ENCODE results near the gene OPRD1.
A peak's percentile ranks its signal among the peaks of the same experiment; 100 is the strongest.

OPRD1 gene

GRCh38 chr1:28878796-28879195 lies 66.8 kb downstream of the OPRD1 start:
- H2AFZ ChIP-seq (ENCODE audit: low read depth): no peak overlapping the region

GRCh38 chr1:28882009-28882628 lies 70.1 kb downstream of the OPRD1 start:
- TF ChIP-seq CTCF (conservative IDR thresholded peaks at IDR 0.05; ENCODE audit: low read depth, low read length): peak; percentile 75
- Histone ChIP-seq H4K20me1 (ENCODE audit: insufficient read depth) (no peaks in the 10 kb centered on the region), H3K79me2 (ENCODE audit: insufficient read depth, low read depth) (peaks cover 3% of the 10 kb centered on the region; the same call in 1 of the 2 replicates), H3K4me3 (IDR thresholded peaks at IDR 0.05; ENCODE audit: insufficient read depth, low read depth, low read length) (no peak overlapping the region), H3K4me1 (ENCODE audit: low read depth, poor library complexity, severe bottlenecking) (peaks cover 45% of the 10 kb centered on the region), H3K36me3 (ENCODE audit: insufficient read depth) (no peaks in the 10 kb centered on the region), H3K27me3 (ENCODE audit: insufficient read depth, low read depth) (no peaks in the 10 kb centered on the region), H3K9ac (no peak overlapping the region), H2AFZ (ENCODE audit: low read depth) (peak overlapping the region; percentile 50), H3K27ac (no peak overlapping the region), H3K4me2 (peak overlapping the region; percentile 16; the same call in 1 of the 2 replicates)

More at GRCh38 chr1:28878796-28879195, 66.8 kb downstream of the OPRD1 start:
- H3K4me3 ChIP-seq (IDR thresholded peaks at IDR 0.05; ENCODE audit: insufficient read depth, low read depth, low read length): no peak overlapping the region
- H3K4me2 ChIP-seq: no peak overlapping the region
- no peaks in the 10 kb centered on the region for H3K79me2 ChIP-seq (ENCODE audit: insufficient read depth, low read depth)
- no peaks in the 10 kb centered on the region for H4K20me1 ChIP-seq (ENCODE audit: insufficient read depth)
- TF ChIP-seq CTCF (conservative IDR thresholded peaks at IDR 0.05; ENCODE audit: low read depth, low read length): no peak
- H3K36me3 ChIP-seq (ENCODE audit: insufficient read depth): no peaks in the 10 kb centered on the region
- H3K27me3 ChIP-seq (ENCODE audit: insufficient read depth, low read depth): no peaks in the 10 kb centered on the region
- H3K9ac ChIP-seq: no peak overlapping the region
- peaks cover 15% of the 10 kb centered on the region for H3K4me1 ChIP-seq (ENCODE audit: low read depth, poor library complexity, severe bottlenecking)
- H3K27ac ChIP-seq: no peak overlapping the region

- no peaks in the 10 kb centered on the region for H4K20me1 ChIP-seq (ENCODE audit: insufficient read depth)
- H3K36me3 ChIP-seq (ENCODE audit: insufficient read depth): no peaks in the 10 kb centered on the region
- no peak overlapping the region for H2AFZ ChIP-seq (ENCODE audit: low read depth)
- H3K4me1 ChIP-seq (ENCODE audit: low read depth, poor library complexity, severe bottlenecking): peaks cover 46% of the 10 kb centered on the region
- H3K27ac ChIP-seq: no peak overlapping the region
- no peak overlapping the region for H3K4me2 ChIP-seq
- peaks cover 14% of the 10 kb centered on the region; the same call in 1 of the 2 replicates for H3K79me2 ChIP-seq (ENCODE audit: insufficient read depth, low read depth)
- H3K9ac ChIP-seq: no peak overlapping the region
- no peak overlapping the region for H3K4me3 ChIP-seq (IDR thresholded peaks at IDR 0.05; ENCODE audit: insufficient read depth, low read depth, low read length)
- no peak for TF ChIP-seq CTCF (conservative IDR thresholded peaks at IDR 0.05; ENCODE audit: low read depth, low read length)
- H3K27me3 ChIP-seq (ENCODE audit: insufficient read depth, low read depth): no peaks in the 10 kb centered on the region
These were observed 71.3 kb downstream of the OPRD1 start for GRCh38 chr1:28883242-28883616.

- Histone ChIP-seq H3K4me1 (ENCODE audit: low read depth, poor library complexity, severe bottlenecking) (peaks cover 68% of the 10 kb centered on the region), H3K4me2 (peak overlapping the region; percentile 85), H2AFZ (ENCODE audit: low read depth) (peak overlapping the region; percentile 69)
These were observed 73.5 kb downstream of the OPRD1 start for GRCh38 chr1:28885472-28885877.

More at GRCh38 chr1:28885472-28885877, 73.5 kb downstream of the OPRD1 start:
- no peaks in the 10 kb centered on the region for H4K20me1 ChIP-seq (ENCODE audit: insufficient read depth)
- no peak overlapping the region for H3K4me3 ChIP-seq (IDR thresholded peaks at IDR 0.05; ENCODE audit: insufficient read depth, low read depth, low read length)
- H3K27ac ChIP-seq: peak overlapping the region; percentile 95
- no peak overlapping the region; the same call in 1 of the 2 replicates for H3K9ac ChIP-seq
- TF ChIP-seq CTCF (conservative IDR thresholded peaks at IDR 0.05; ENCODE audit: low read depth, low read length): no peak
- H3K79me2 ChIP-seq (ENCODE audit: insufficient read depth, low read depth): peaks cover 22% of the 10 kb centered on the region; the same call in 1 of the 2 replicates
- no peaks in the 10 kb centered on the region for H3K36me3 ChIP-seq (ENCODE audit: insufficient read depth)
- no peaks in the 10 kb centered on the region for H3K27me3 ChIP-seq (ENCODE audit: insufficient read depth, low read depth)
